H1 (cell line): Measurements from ENCODE around the gene OBP2B. TPM values are rescaled to one million over a fixed set of nuclear protein-coding genes. Genes with fewer than 3 reads are reported as not detected.

ENCODE experiments used
- CTCF ChIA-PET: fragments of 300-600 bp; sonication (Branson Sonifier 250); formaldehyde crosslinking; loops from one replicate; lab custom pipeline; 2021; ENCODE audit not compliant: partially characterized antibody; lab: Charles Lee
- POLR2A ChIA-PET: fragments of 300-600 bp; sonication (Branson Sonifier 250); formaldehyde crosslinking; loops from one replicate; lab custom pipeline; 2021; ENCODE audit warnings: inconsistent platforms; ENCODE audit not compliant: partially characterized antibody; lab: Charles Lee
- DNase-seq, 2 experiments: peaks; one replicate each; pipeline versions ENCODE4 v3.0.0 to v3.0.0-alpha.2; 2010 to 2022; ENCODE audit warnings: low spot score in 2 of 2, low read depth in 1 of 2, mixed read lengths in 1 of 2
- FAIRE-seq: peaks from 2 replicates; lab custom pipeline; 2011; peaks lifted over from hg19 to GRCh38; lab: Jason Lieb, UNC
- H2AFZ ChIP-seq: 2 replicates; pipeline ENCODE4 v1.8.1; 2012; ENCODE audit warnings: low read length, inconsistent platforms
- H2AK5ac ChIP-seq: 2 replicates; pipeline ENCODE4 v1.6.1; 2013; ENCODE audit warnings: low read depth, low read length
- H2BK120ac ChIP-seq: replicated peaks from 2 replicates; pipeline ENCODE3; 2013; ENCODE audit warnings: low read depth, low read length, inconsistent platforms
- H2BK12ac ChIP-seq: 2 replicates; pipeline ENCODE4 v1.6.1; 2013; ENCODE audit warnings: low read depth, low read length
- H2BK15ac ChIP-seq: 2 replicates; pipeline ENCODE4 v1.6.1; 2013; ENCODE audit warnings: low read length
- H2BK20ac ChIP-seq: 2 replicates; pipeline ENCODE4 v1.6.1; 2013; ENCODE audit warnings: low read length
- H2BK5ac ChIP-seq: 2 replicates; pipeline ENCODE4 v1.6.1; 2013; ENCODE audit warnings: low read depth, low read length
- H3K14ac ChIP-seq: 2 replicates; pipeline ENCODE4 v1.6.1; 2013; ENCODE audit warnings: inconsistent platforms; ENCODE audit not compliant: insufficient read length
- H3K18ac ChIP-seq: 2 replicates; pipeline ENCODE4 v1.6.1; 2013; ENCODE audit warnings: low read length; ENCODE audit errors: extremely low read depth
- H3K23ac ChIP-seq: 2 replicates; pipeline ENCODE4 v1.6.1; 2013; ENCODE audit warnings: inconsistent platforms; ENCODE audit not compliant: insufficient read length
- H3K23me2 ChIP-seq: 2 replicates; pipeline ENCODE4 v1.6.1; 2013; ENCODE audit warnings: low read depth, low read length
- H3K27ac ChIP-seq: 2 replicates; pipeline ENCODE4 v1.6.1; 2011; ENCODE audit warnings: low read depth, low read length, inconsistent platforms
- H3K27me3 ChIP-seq, 4 experiments: replicated peaks in 1 of 4; 1 replicate in 1 of 4; 2 replicates in 3 of 4; pipeline versions ENCODE4 v1.6.1 to v1.8.1; 2011 to 2013; ENCODE audit warnings: low read length in 3 of 4, mild to moderate bottlenecking in 3 of 4, inconsistent platforms in 2 of 4, mixed read lengths in 2 of 4, moderate library complexity in 1 of 4; ENCODE audit not compliant: control insufficient read depth in 3 of 4, insufficient read depth in 3 of 4; ENCODE audit errors: extremely low read depth in 1 of 4
- H3K36me3 ChIP-seq, 4 experiments: 2 replicates each; pipeline versions ENCODE4 v1.6.1 to v1.8.1; 2011 to 2013; ENCODE audit warnings: mild to moderate bottlenecking in 4 of 4, low read length in 3 of 4, moderate library complexity in 2 of 4, control low read depth in 1 of 4, inconsistent platforms in 1 of 4; ENCODE audit not compliant: insufficient read depth in 4 of 4, control insufficient read depth in 2 of 4
- H3K4ac ChIP-seq: replicated peaks from 2 replicates; pipeline ENCODE3; 2013; ENCODE audit warnings: low read length, low read depth, mixed read lengths, inconsistent platforms; ENCODE audit not compliant: insufficient read length
- H3K4me1 ChIP-seq, 4 experiments: replicated peaks in 1 of 4; 1 replicate in 1 of 4; 2 replicates in 3 of 4; pipeline versions ENCODE4 v1.6.1 to v1.8.1; 2011 to 2013; ENCODE audit warnings: low read length in 3 of 4, inconsistent platforms in 2 of 4, mixed read lengths in 1 of 4; ENCODE audit not compliant: insufficient read depth in 4 of 4, control insufficient read depth in 3 of 4
- H3K4me2 ChIP-seq, 2 experiments: 2 replicates each; pipeline versions ENCODE4 v1.6.1 to v1.8.1; 2011 to 2013; ENCODE audit warnings: low read depth in 2 of 2, low read length in 2 of 2, control low read depth in 1 of 2, inconsistent platforms in 1 of 2, mild to moderate bottlenecking in 1 of 2; ENCODE audit not compliant: insufficient read depth in 1 of 2
- H3K4me3 ChIP-seq, 4 experiments: fragments of 200-600, 300-600 bp in 1 of 4; sonication (generic), shearing (Covaris generic), sonication (Bioruptor Twin) in 1 of 4; 2 replicates each; pipeline versions ENCODE4 v1.5.1 to v1.8.1; 2011 to 2016; ENCODE audit warnings: low read length in 4 of 4, low read depth in 3 of 4, control low read depth in 2 of 4, inconsistent platforms in 2 of 4, mild to moderate bottlenecking in 2 of 4, mixed read lengths in 1 of 4, moderate library complexity in 1 of 4; ENCODE audit not compliant: insufficient read depth in 2 of 4; ENCODE audit errors: extremely low read depth in 1 of 4
- H3K56ac ChIP-seq: replicated peaks from 2 replicates; pipeline ENCODE3; 2013; ENCODE audit warnings: low read depth, mild to moderate bottlenecking, mixed read lengths, low read length, inconsistent platforms; ENCODE audit not compliant: insufficient read length
- H3K79me1 ChIP-seq: 2 replicates; pipeline ENCODE4 v1.6.1; 2013; ENCODE audit warnings: low read depth, low read length, control low read depth
- H3K79me2 ChIP-seq, 2 experiments: 2 replicates each; pipeline versions ENCODE4 v1.6.1 to v1.8.1; 2012 to 2013; ENCODE audit warnings: low read length in 2 of 2, mild to moderate bottlenecking in 2 of 2, inconsistent platforms in 1 of 2; ENCODE audit not compliant: insufficient read depth in 2 of 2, control insufficient read depth in 1 of 2
- H3K9ac ChIP-seq, 4 experiments: replicated peaks in 1 of 4; 1 replicate in 1 of 4; 2 replicates in 3 of 4; pipeline versions ENCODE4 v1.6.1 to v1.8.1; 2011 to 2013; ENCODE audit warnings: low read depth in 3 of 4, low read length in 3 of 4, control low read depth in 2 of 4, mild to moderate bottlenecking in 2 of 4, moderate library complexity in 2 of 4, inconsistent platforms in 1 of 4; ENCODE audit errors: extremely low read depth in 1 of 4
- H3K9me3 ChIP-seq, 2 experiments: 2 replicates each; pipeline versions ENCODE4 v1.6.1 to v1.8.1; 2012 to 2013; ENCODE audit warnings: mild to moderate bottlenecking in 2 of 2, moderate library complexity in 2 of 2, control low read depth in 1 of 2, inconsistent platforms in 1 of 2, low read depth in 1 of 2, low read length in 1 of 2, mixed read lengths in 1 of 2; ENCODE audit not compliant: insufficient read depth in 2 of 2
- H4K20me1 ChIP-seq, 2 experiments: replicated peaks in 1 of 2; 2 replicates each; pipeline versions ENCODE3 to v1.8.1; 2011 to 2013; ENCODE audit warnings: inconsistent platforms in 2 of 2, low read length in 2 of 2, mild to moderate bottlenecking in 1 of 2; ENCODE audit not compliant: insufficient read depth in 2 of 2, control insufficient read depth in 1 of 2
- H4K5ac ChIP-seq: 2 replicates; pipeline ENCODE4 v1.6.1; 2013; ENCODE audit warnings: low read length, low read depth, mixed read lengths, inconsistent platforms; ENCODE audit not compliant: insufficient read length
- H4K8ac ChIP-seq: 2 replicates; pipeline ENCODE4 v1.8.0; 2013; ENCODE audit warnings: mild to moderate bottlenecking, moderate library complexity, low read length, inconsistent platforms; ENCODE audit not compliant: insufficient read depth; ENCODE audit errors: extremely low read depth
- H4K91ac ChIP-seq: replicated peaks from 2 replicates; pipeline ENCODE3; 2013; ENCODE audit warnings: low read length, mixed read lengths, inconsistent platforms; ENCODE audit not compliant: insufficient read length
- CTBP2 ChIP-seq: IDR thresholded peaks from 2 replicates; pipeline ENCODE4 v1.7.0; 2011; ENCODE audit warnings: borderline replicate concordance, mild to moderate bottlenecking, moderate library complexity, mixed read lengths, low read length; ENCODE audit not compliant: insufficient read depth, insufficient read length
- MAFK ChIP-seq: IDR thresholded peaks from 2 replicates; pipeline ENCODE4 v1.6.1; 2012; ENCODE audit warnings: low read depth, mild to moderate bottlenecking, improper control_type of control experiment, low read length
- WGBS, 2 experiments: shearing (Covaris generic) in 1 of 2; methylation state at CpG; one replicate each; pipeline versions ENCODE4 v1.1.6 to v1.1.7; 2013 to 2015; ENCODE audit warnings: low lambda C conversion rate in 2 of 2, mixed read lengths in 2 of 2, inconsistent platforms in 1 of 2, low coverage in 1 of 2, missing lambda C conversion rate in 1 of 2; ENCODE audit not compliant: insufficient replicate concordance in 2 of 2, insufficient coverage in 1 of 2, insufficient read length in 1 of 2; ENCODE audit errors: extremely low coverage in 1 of 2, missing lambda C conversion rate in 1 of 2; 5-methylcytosine and 5-hydroxymethylcytosine counted together
- polyA plus RNA-seq, 7 experiments: library from polyadenylated mRNA; depleted of rRNA in 3 of 7; stranded (reverse) in 5 of 7; unstranded in 2 of 7; fragments of >200 nt in 5 of 7; fragments of 200-250 nt in 2 of 7; gene quantifications; 1 replicate in 5 of 7; 2 replicates in 1 of 7; 4 replicates in 1 of 7; pipeline versions ENCODE4 v1.2.1 to v1.2.3, GENCODE V29; 2011 to 2013; ENCODE audit warnings: missing spikeins in 2 of 7, mixed read lengths in 2 of 7
- total RNA-seq: library from RNA; stranded (reverse); fragmentation: NEBNext Ultra II Directional; extraction: Animal tissue kit (Norgen Biotek cat#: 25700); gene quantifications from 2 replicates; pipeline ENCODE4 v1.2.1, GENCODE V29; 2021

OBP2B gene
- total and polyA plus RNA-seq, 2 of the 8 experiments (the other 6 are each of a cell fraction or from before 2014, with no cell fraction given) = not detected

GRCh38 chr9:133242991-133243390 lies 33.9 kb upstream of the OBP2B start:
- Histone ChIP-seq H2BK120ac (no peak overlapping the region), H2BK15ac (no peak overlapping the region), H3K4me3 (no peak overlapping the region), H4K20me1 (no peaks in the 10 kb centered on the region), H3K27ac (no peak overlapping the region), H3K4ac (no peak overlapping the region), H2BK12ac (no peak overlapping the region), H3K9ac (no peak overlapping the region), H3K79me1 (no peaks in the 10 kb centered on the region), H2BK5ac (no peak overlapping the region), H4K8ac (no peak overlapping the region), H3K27me3 (no peaks in the 10 kb centered on the region; a peak in 1 of 7 replicates), H3K14ac (no peak overlapping the region), H3K18ac (no peak overlapping the region)
- FAIRE-seq = no peak
- WGBS, 2 experiments = 85% methylated on average over 8 of the region's 8 CpGs; no CpG with 5 or more reads in 1 of the 2 experiments
- CTCF ChIA-PET = interaction anchor here (1.0 kb wide), 1 partner anchor 57 kb away, joined by 4 read pairs; no protein-coding TSS in a partner anchor
- TF ChIP-seq MAFK = 0 out of 2 replicates have a peak, but pooled peaks have one; percentile 10
- no peak for TF ChIP-seq CTBP2
- TF ChIP-seq, all 59 proteins: peak for 1
- no peak for DNase-seq
- POLR2A ChIA-PET = no interaction called here
- Histone ChIP-seq H3K36me3 (no peaks in the 10 kb centered on the region), H2AK5ac (no peak overlapping the region), H3K23ac (no peak overlapping the region), H2AFZ (no peak overlapping the region), H3K4me1 (peaks cover 0 to 2% (median under 1%) of the 10 kb centered on the region in 4 experiments; a peak in 2 of 7 replicates), H4K5ac (no peak overlapping the region), H3K4me2 (no peak overlapping the region), H3K23me2 (peaks cover 5% of the 10 kb centered on the region; the same call in 1 of the 2 replicates), H3K56ac (no peak overlapping the region), H4K91ac (no peak overlapping the region), H3K79me2 (no peaks in the 10 kb centered on the region), H3K9me3 (no peaks in the 10 kb centered on the region), H2BK20ac (no peak overlapping the region)
